Suprapubic skin (tissue), 4 donors: ENCODE results near the gene SUPT4H1.

ENCODE experiments used
- EP300 ChIP-seq: sonication (generic); formaldehyde crosslinking; IDR thresholded peaks from one replicate; pipeline ENCODE4 v1.6.1; 2017; ENCODE audit warnings: antibody characterized with exemption
- POLR2A ChIP-seq, 2 donors: fragments of 450-650 bp; IDR thresholded peaks; one replicate each; pipeline ENCODE4 v1.6.1; 2017; ENCODE audit warnings: antibody characterized with exemption in 2 of 2, mild to moderate bottlenecking in 2 of 2, moderate library complexity in 2 of 2
- POLR2AphosphoS5 ChIP-seq, 3 donors: sonication (generic); formaldehyde crosslinking; IDR thresholded peaks; one replicate each; pipeline ENCODE4 v1.6.1; 2017; ENCODE audit warnings: antibody characterized with exemption in 3 of 3
- TF ChIP-seq, protein P1 (sequence below), 2 donors: fragments of 200-600 bp in 1 of 2; fragments of 450-650 bp in 1 of 2; sonication (generic) in 1 of 2; IDR thresholded peaks; one replicate each; pipeline ENCODE4 v1.5.1; 2016 to 2019; ENCODE audit warnings: antibody characterized with exemption in 2 of 2, mild to moderate bottlenecking in 1 of 2, moderate library complexity in 1 of 2

DNA sequence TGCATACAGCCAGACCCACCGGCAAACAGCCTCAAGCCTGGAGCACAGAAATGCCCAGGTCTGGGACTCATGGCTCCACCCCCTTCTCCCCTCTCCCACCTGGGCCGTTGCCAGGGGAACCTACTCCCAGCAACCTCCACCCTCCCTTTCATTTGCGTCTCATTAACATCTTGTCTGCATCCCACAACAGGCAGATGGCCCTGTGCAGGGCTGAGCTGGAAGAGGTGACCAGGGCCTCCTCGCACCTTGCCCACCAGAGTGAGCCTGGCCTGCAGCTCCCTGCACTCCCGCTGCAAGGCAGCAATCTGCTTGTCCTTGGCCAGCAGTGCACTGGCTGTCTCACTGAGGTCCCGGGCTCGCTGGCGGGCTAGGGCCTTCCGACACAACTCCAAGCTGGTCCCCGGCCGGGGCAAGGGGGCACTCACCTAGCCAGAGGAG is 26.7 kb downstream of the SUPT4H1 start:
- TF ChIP-seq, protein P1, sequence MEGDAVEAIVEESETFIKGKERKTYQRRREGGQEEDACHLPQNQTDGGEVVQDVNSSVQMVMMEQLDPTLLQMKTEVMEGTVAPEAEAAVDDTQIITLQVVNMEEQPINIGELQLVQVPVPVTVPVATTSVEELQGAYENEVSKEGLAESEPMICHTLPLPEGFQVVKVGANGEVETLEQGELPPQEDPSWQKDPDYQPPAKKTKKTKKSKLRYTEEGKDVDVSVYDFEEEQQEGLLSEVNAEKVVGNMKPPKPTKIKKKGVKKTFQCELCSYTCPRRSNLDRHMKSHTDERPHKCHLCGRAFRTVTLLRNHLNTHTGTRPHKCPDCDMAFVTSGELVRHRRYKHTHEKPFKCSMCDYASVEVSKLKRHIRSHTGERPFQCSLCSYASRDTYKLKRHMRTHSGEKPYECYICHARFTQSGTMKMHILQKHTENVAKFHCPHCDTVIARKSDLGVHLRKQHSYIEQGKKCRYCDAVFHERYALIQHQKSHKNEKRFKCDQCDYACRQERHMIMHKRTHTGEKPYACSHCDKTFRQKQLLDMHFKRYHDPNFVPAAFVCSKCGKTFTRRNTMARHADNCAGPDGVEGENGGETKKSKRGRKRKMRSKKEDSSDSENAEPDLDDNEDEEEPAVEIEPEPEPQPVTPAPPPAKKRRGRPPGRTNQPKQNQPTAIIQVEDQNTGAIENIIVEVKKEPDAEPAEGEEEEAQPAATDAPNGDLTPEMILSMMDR (IDR thresholded peaks at IDR 0.05) = no peak
- TF ChIP-seq POLR2A (IDR thresholded peaks at IDR 0.05) (no peak), POLR2AphosphoS5 (IDR thresholded peaks at IDR 0.05) (no peak), EP300 (no peak)
